ENCODE measurements around the gene WDR37.
A peak's percentile ranks its signal among the peaks of the same experiment; 100 is the strongest.

Gene WDR37

GRCh38 chr10:1050145-1050544 is 6.0 kb upstream of the WDR37 start:
- Histone ChIP-seq H3K4me2 (ENCODE audit: low read length, poor library complexity, severe bottlenecking) (peak overlapping the region; percentile 70), H3K9me3 (ENCODE audit: control insufficient read depth, low read length) (no peaks in the 10 kb centered on the region), H2BK5ac (ENCODE audit: low read depth, low read length, poor library complexity, severe bottlenecking) (no peak overlapping the region), H3K4me1 (ENCODE audit: control insufficient read depth, insufficient read depth, low read depth, low read length) (peaks cover 15% of the 10 kb centered on the region), H3K4me3 (ENCODE audit: insufficient read depth in 1 of 2, low read depth in 1 of 2, low read length in 2 of 2) (peak overlapping the region in 1 of 2 experiments; percentile 99), H2BK12ac (ENCODE audit: low read length in 2 of 2) (no peak overlapping the region), H3K36me3 (ENCODE audit: control insufficient read depth in 1 of 2, insufficient read depth in 2 of 2, low read depth in 1 of 2, low read length in 2 of 2) (peaks cover 11 to 31% of the 10 kb centered on the region in 2 experiments), H4K91ac (ENCODE audit: low read length) (no peak overlapping the region), H3K23ac (ENCODE audit: low read length in 2 of 2) (no peak overlapping the region), H3K14ac (ENCODE audit: low read length in 2 of 2) (no peak overlapping the region), H2BK120ac (ENCODE audit: low read depth, low read length) (no peak overlapping the region), H3K27ac (ENCODE audit: low read length, poor library complexity, severe bottlenecking) (peak overlapping the region; percentile 94), H3K79me1 (replicated peaks; ENCODE audit: low read length, poor library complexity, severe bottlenecking) (no peaks in the 10 kb centered on the region), H2AK5ac (ENCODE audit: low read length, severe bottlenecking) (no peak overlapping the region), H4K8ac (ENCODE audit: low read length) (no peak overlapping the region), H2AFZ (ENCODE audit: low read depth, low read length) (no peak overlapping the region), H3K27me3 (ENCODE audit: control insufficient read depth in 1 of 2, insufficient read depth in 1 of 2, low read length in 2 of 2) (no peaks in the 10 kb centered on the region), H3K9ac (ENCODE audit: low read length) (peak overlapping the region; percentile 97), H3K18ac (ENCODE audit: low read depth in 1 of 2, low read length in 2 of 2) (no peak overlapping the region), H3K4ac (ENCODE audit: low read depth in 1 of 2, low read length in 2 of 2) (no peak overlapping the region), H2BK15ac (ENCODE audit: low read depth, poor library complexity, severe bottlenecking) (no peak overlapping the region)
- peak; percentile 63 for DNase-seq
- WGBS = 21% methylated on average over 4 of the region's 5 CpGs

- H2BK5ac ChIP-seq (ENCODE audit: low read depth, low read length, poor library complexity, severe bottlenecking) = no peak overlapping the region
- no peak overlapping the region for H2BK15ac ChIP-seq (ENCODE audit: low read depth, poor library complexity, severe bottlenecking)
- peak overlapping the region in 1 of 2 experiments; percentile 99 for H3K4me3 ChIP-seq (ENCODE audit: insufficient read depth in 1 of 2, low read depth in 1 of 2, low read length in 2 of 2)
- H3K27ac ChIP-seq (ENCODE audit: low read length, poor library complexity, severe bottlenecking) = no peak overlapping the region
- H2BK120ac ChIP-seq (ENCODE audit: low read depth, low read length) = no peak overlapping the region
- H3K79me1 ChIP-seq (replicated peaks; ENCODE audit: low read length, poor library complexity, severe bottlenecking) = no peaks in the 10 kb centered on the region
- peak overlapping the region; percentile 97 for H3K9ac ChIP-seq (ENCODE audit: low read length)
- 63% methylated on average over 4 of the region's 4 CpGs for WGBS
- H2AFZ ChIP-seq (ENCODE audit: low read depth, low read length) = no peak overlapping the region
- DNase-seq = peak; percentile 32
- no peak overlapping the region for H4K8ac ChIP-seq (ENCODE audit: low read length)
- peaks cover 13% of the 10 kb centered on the region for H3K4me1 ChIP-seq (ENCODE audit: control insufficient read depth, insufficient read depth, low read depth, low read length)
- peak overlapping the region in 1 of 2 experiments; percentile 10 for H3K23ac ChIP-seq (ENCODE audit: low read length in 2 of 2)
- H3K4ac ChIP-seq (ENCODE audit: low read depth in 1 of 2, low read length in 2 of 2) = no peak overlapping the region
- no peak overlapping the region for H3K14ac ChIP-seq (ENCODE audit: low read length in 2 of 2)
- no peak overlapping the region for H4K91ac ChIP-seq (ENCODE audit: low read length)
- no peaks in the 10 kb centered on the region for H3K9me3 ChIP-seq (ENCODE audit: control insufficient read depth, low read length)
- H3K27me3 ChIP-seq (ENCODE audit: control insufficient read depth in 1 of 2, insufficient read depth in 1 of 2, low read length in 2 of 2) = no peaks in the 10 kb centered on the region
- H3K4me2 ChIP-seq (ENCODE audit: low read length, poor library complexity, severe bottlenecking) = peak overlapping the region; percentile 24
- H2BK12ac ChIP-seq (ENCODE audit: low read length in 2 of 2) = peak overlapping the region in 1 of 2 experiments; percentile 29
- H3K18ac ChIP-seq (ENCODE audit: low read depth in 1 of 2, low read length in 2 of 2) = peak overlapping the region in 1 of 2 experiments; percentile 46
- H2AK5ac ChIP-seq (ENCODE audit: low read length, severe bottlenecking) = no peak overlapping the region
- H3K36me3 ChIP-seq (ENCODE audit: control insufficient read depth in 1 of 2, insufficient read depth in 2 of 2, low read depth in 1 of 2, low read length in 2 of 2) = peaks cover 11 to 27% of the 10 kb centered on the region in 2 experiments
Observed at GRCh38 chr10:1050554-1050953, 5.6 kb upstream of the WDR37 start.

- Histone ChIP-seq H3K79me1 (replicated peaks; ENCODE audit: low read length, poor library complexity, severe bottlenecking) (no peaks in the 10 kb centered on the region), H2BK15ac (ENCODE audit: low read depth, poor library complexity, severe bottlenecking) (no peak overlapping the region), H2BK120ac (ENCODE audit: low read depth, low read length) (no peak overlapping the region), H2BK5ac (ENCODE audit: low read depth, low read length, poor library complexity, severe bottlenecking) (no peak overlapping the region), H3K27me3 (ENCODE audit: control insufficient read depth in 1 of 2, insufficient read depth in 1 of 2, low read length in 2 of 2) (no peaks in the 10 kb centered on the region), H2AK5ac (ENCODE audit: low read length, severe bottlenecking) (no peak overlapping the region), H3K14ac (ENCODE audit: low read length in 2 of 2) (peak overlapping the region in 1 of 2 experiments; percentile 80), H3K9me3 (ENCODE audit: control insufficient read depth, low read length) (no peaks in the 10 kb centered on the region), H4K8ac (ENCODE audit: low read length) (no peak overlapping the region), H3K9ac (ENCODE audit: low read length) (peak overlapping the region; percentile 95), H2AFZ (ENCODE audit: low read depth, low read length) (no peak overlapping the region), H3K4me3 (ENCODE audit: insufficient read depth in 1 of 2, low read depth in 1 of 2, low read length in 2 of 2) (peak overlapping the region in 1 of 2 experiments; percentile 98), H3K4ac (ENCODE audit: low read depth in 1 of 2, low read length in 2 of 2) (peak overlapping the region in 1 of 2 experiments; percentile 21), H3K4me1 (ENCODE audit: control insufficient read depth, insufficient read depth, low read depth, low read length) (peaks cover 11% of the 10 kb centered on the region), H3K4me2 (ENCODE audit: low read length, poor library complexity, severe bottlenecking) (peak overlapping the region; percentile 58), H3K36me3 (ENCODE audit: control insufficient read depth in 1 of 2, insufficient read depth in 2 of 2, low read depth in 1 of 2, low read length in 2 of 2) (peaks cover 13 to 29% of the 10 kb centered on the region in 2 experiments), H3K18ac (ENCODE audit: low read depth in 1 of 2, low read length in 2 of 2) (no peak overlapping the region), H2BK12ac (ENCODE audit: low read length in 2 of 2) (peak overlapping the region in 1 of 2 experiments; percentile 54), H4K91ac (ENCODE audit: low read length) (no peak overlapping the region), H3K23ac (ENCODE audit: low read length in 2 of 2) (no peak overlapping the region), H3K27ac (ENCODE audit: low read length, poor library complexity, severe bottlenecking) (no peak overlapping the region)
- DNase-seq = peak; percentile 55
- 77% methylated on average over 6 of the region's 6 CpGs for WGBS
Observed at GRCh38 chr10:1054684-1055083, 1.5 kb upstream of the WDR37 start.

- Histone ChIP-seq H3K4ac (ENCODE audit: low read depth in 1 of 2, low read length in 2 of 2) (peak overlapping the region; percentile 46 to 77), H3K36me3 (ENCODE audit: control insufficient read depth in 1 of 2, insufficient read depth in 2 of 2, low read depth in 1 of 2, low read length in 2 of 2) (peaks cover 7 to 27% of the 10 kb centered on the region in 2 experiments), H3K18ac (ENCODE audit: low read depth in 1 of 2, low read length in 2 of 2) (peak overlapping the region; percentile 73 to 87), H3K4me1 (ENCODE audit: control insufficient read depth, insufficient read depth, low read depth, low read length) (peaks cover 10% of the 10 kb centered on the region), H3K79me1 (replicated peaks; ENCODE audit: low read length, poor library complexity, severe bottlenecking) (peaks cover 5% of the 10 kb centered on the region), H2BK5ac (ENCODE audit: low read depth, low read length, poor library complexity, severe bottlenecking) (no peak overlapping the region), H2BK12ac (ENCODE audit: low read length in 2 of 2) (no peak overlapping the region), H3K9ac (ENCODE audit: low read length) (peak overlapping the region; percentile 95), H4K8ac (ENCODE audit: low read length) (peak overlapping the region; percentile 98), H2BK120ac (ENCODE audit: low read depth, low read length) (no peak overlapping the region), H3K9me3 (ENCODE audit: control insufficient read depth, low read length) (no peaks in the 10 kb centered on the region), H3K27ac (ENCODE audit: low read length, poor library complexity, severe bottlenecking) (no peak overlapping the region), H3K14ac (ENCODE audit: low read length in 2 of 2) (peak overlapping the region in 1 of 2 experiments; percentile 91), H3K4me3 (ENCODE audit: insufficient read depth in 1 of 2, low read depth in 1 of 2, low read length in 2 of 2) (peak overlapping the region; percentile 98 to 100), H3K27me3 (ENCODE audit: control insufficient read depth in 1 of 2, insufficient read depth in 1 of 2, low read length in 2 of 2) (no peaks in the 10 kb centered on the region), H3K23ac (ENCODE audit: low read length in 2 of 2) (peak overlapping the region in 1 of 2 experiments; percentile 97), H2AFZ (ENCODE audit: low read depth, low read length) (peak overlapping the region; percentile 87), H4K91ac (ENCODE audit: low read length) (peak overlapping the region; percentile 57), H2AK5ac (ENCODE audit: low read length, severe bottlenecking) (no peak overlapping the region), H2BK15ac (ENCODE audit: low read depth, poor library complexity, severe bottlenecking) (no peak overlapping the region), H3K4me2 (ENCODE audit: low read length, poor library complexity, severe bottlenecking) (peak overlapping the region; percentile 86)
- DNase-seq = peak; percentile 50
- WGBS = 0% methylated on average over 18 of the region's 26 CpGs
Observed at GRCh38 chr10:1057106-1057657, 997 bp downstream of the WDR37 start.

All from mesenchymal stem cell (in vitro differentiated cells and primary cell).